Keratinocyte (primary cell): ENCODE measurements around the gene THG1L.

Source experiments
- EZH2 ChIP-seq: IDR thresholded peaks from one replicate; pipeline ENCODE4 v1.6.1; 2012; ENCODE audit warnings: inconsistent platforms, mild to moderate bottlenecking, low read length, moderate library complexity
- TF ChIP-seq, protein P1 (sequence below), 3 experiments: IDR thresholded peaks in 1 of 3; conservative IDR thresholded peaks in 1 of 3; optimal IDR thresholded peaks in 1 of 3; 2 replicates in 2 of 3; 3 replicates in 1 of 3; pipeline versions ENCODE3 to v1.5.1; 2011; ENCODE audit warnings: low read length in 3 of 3, mild to moderate bottlenecking in 3 of 3, moderate library complexity in 2 of 3, control low read depth in 1 of 3, inconsistent platforms in 1 of 3; ENCODE audit not compliant: insufficient read depth in 2 of 3; ENCODE audit errors: extremely low read depth in 1 of 3

- TF ChIP-seq, protein P1, sequence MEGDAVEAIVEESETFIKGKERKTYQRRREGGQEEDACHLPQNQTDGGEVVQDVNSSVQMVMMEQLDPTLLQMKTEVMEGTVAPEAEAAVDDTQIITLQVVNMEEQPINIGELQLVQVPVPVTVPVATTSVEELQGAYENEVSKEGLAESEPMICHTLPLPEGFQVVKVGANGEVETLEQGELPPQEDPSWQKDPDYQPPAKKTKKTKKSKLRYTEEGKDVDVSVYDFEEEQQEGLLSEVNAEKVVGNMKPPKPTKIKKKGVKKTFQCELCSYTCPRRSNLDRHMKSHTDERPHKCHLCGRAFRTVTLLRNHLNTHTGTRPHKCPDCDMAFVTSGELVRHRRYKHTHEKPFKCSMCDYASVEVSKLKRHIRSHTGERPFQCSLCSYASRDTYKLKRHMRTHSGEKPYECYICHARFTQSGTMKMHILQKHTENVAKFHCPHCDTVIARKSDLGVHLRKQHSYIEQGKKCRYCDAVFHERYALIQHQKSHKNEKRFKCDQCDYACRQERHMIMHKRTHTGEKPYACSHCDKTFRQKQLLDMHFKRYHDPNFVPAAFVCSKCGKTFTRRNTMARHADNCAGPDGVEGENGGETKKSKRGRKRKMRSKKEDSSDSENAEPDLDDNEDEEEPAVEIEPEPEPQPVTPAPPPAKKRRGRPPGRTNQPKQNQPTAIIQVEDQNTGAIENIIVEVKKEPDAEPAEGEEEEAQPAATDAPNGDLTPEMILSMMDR (optimal IDR thresholded peaks at IDR 0.05 in 1 of 3, IDR thresholded peaks at IDR 0.05 in 1 of 3, conservative IDR thresholded peaks at IDR 0.05 in 1 of 3; ENCODE audit: extremely low read depth in 1 of 3, insufficient read depth in 2 of 3, low read length in 3 of 3) = no peak
- no peak for TF ChIP-seq EZH2
These were observed 22.4 kb upstream of the THG1L start for GRCh38 chr5:157708866-157709265.
